ENCODE results near the gene STARD7. TPM values are rescaled to one million over a fixed set of nuclear protein-coding genes. Genes with fewer than 3 reads are reported as not detected.

The STARD7 gene
- total RNA-seq, 4 donors from 2014 or later, result 77.3 to 111 (median 85.0) TPM

GRCh38 chr2:96159084-96159830 lies 49.4 kb downstream of the STARD7 start:
- Histone ChIP-seq H3K9me3 (peaks cover 0 to 6% (median 0%) of the 10 kb centered on the region in 4 donors), H3K27me3 (no peaks in the 10 kb centered on the region), H3K4me1 (peaks cover 0 to 22% (median 4%) of the 10 kb centered on the region in 4 donors), H3K27ac (no peak overlapping the region), H3K36me3 (no peaks in the 10 kb centered on the region), H3K4me3 (no peak overlapping the region)
- no peak for DNase-seq (ENCODE audit: low spot score in 2 of 2)
- WGBS, 2 donors, result 82 to 86% methylated on average over 17 of the region's 17 CpGs
- no peak for TF ChIP-seq POLR2A (IDR thresholded peaks at IDR 0.05)
- no peak for TF ChIP-seq CTCF (IDR thresholded peaks at IDR 0.05)
- no peak for TF ChIP-seq EP300 (IDR thresholded peaks at IDR 0.05)

- H3K27me3 ChIP-seq, result no peaks in the 10 kb centered on the region
- 63 to 83% methylated on average over 4 to 13 of the region's 14 CpGs for WGBS, 2 donors
- H3K9me3 ChIP-seq, result peaks cover 0 to 6% (median 0%) of the 10 kb centered on the region in 4 donors
- H3K27ac ChIP-seq, result no peak overlapping the region
- no peak for DNase-seq (ENCODE audit: low spot score in 2 of 2)
- H3K4me3 ChIP-seq, result no peak overlapping the region
- peaks cover 0 to 15% (median under 1%) of the 10 kb centered on the region in 4 donors for H3K4me1 ChIP-seq
- no peaks in the 10 kb centered on the region for H3K36me3 ChIP-seq
- TF ChIP-seq POLR2A (IDR thresholded peaks at IDR 0.05) (no peak), EP300 (IDR thresholded peaks at IDR 0.05) (no peak), CTCF (IDR thresholded peaks at IDR 0.05) (no peak)
These were observed 50.1 kb downstream of the STARD7 start for GRCh38 chr2:96158554-96158940.

- H3K36me3 ChIP-seq, result no peaks in the 10 kb centered on the region
- TF ChIP-seq CTCF (IDR thresholded peaks at IDR 0.05), result no peak
- peaks cover 0 to 6% (median 0%) of the 10 kb centered on the region in 4 donors for H3K9me3 ChIP-seq
- H3K27ac ChIP-seq, result peak overlapping the region in 1 of 4 donors; percentile 22
- H3K4me1 ChIP-seq, result peaks cover 0 to 9% (median 0%) of the 10 kb centered on the region in 4 donors
- DNase-seq (ENCODE audit: low spot score in 2 of 2), result no peak
- no peak overlapping the region for H3K4me3 ChIP-seq
- WGBS, 2 donors, result 61 to 69% methylated on average over 9 to 18 of the region's 19 CpGs
- H3K27me3 ChIP-seq, result no peaks in the 10 kb centered on the region
These were observed 50.7 kb downstream of the STARD7 start for GRCh38 chr2:96157649-96158553.

- no peak overlapping the region for H3K4me3 ChIP-seq
- H3K9me3 ChIP-seq, result peaks cover 0 to 6% (median 0%) of the 10 kb centered on the region in 4 donors
- no peak for TF ChIP-seq EP300 (IDR thresholded peaks at IDR 0.05)
- no peak for TF ChIP-seq POLR2A (IDR thresholded peaks at IDR 0.05)
- TF ChIP-seq CTCF (IDR thresholded peaks at IDR 0.05), result no peak
- peaks cover 0 to 4% (median 0%) of the 10 kb centered on the region in 4 donors for H3K4me1 ChIP-seq
- whole genome bisulfite sequencing, 2 donors, result 90 to 94% methylated on average over 5 of the region's 5 CpGs
- no peak for DNase-seq (ENCODE audit: low spot score in 2 of 2)
- H3K27ac ChIP-seq, result peak overlapping the region in 1 of 4 donors; percentile 22
- H3K27me3 ChIP-seq, result no peaks in the 10 kb centered on the region
- no peaks in the 10 kb centered on the region for H3K36me3 ChIP-seq
These were observed 51.5 kb downstream of the STARD7 start for GRCh38 chr2:96156926-96157648.

Measured in tibial nerve (tissue), 4 donors.